DOHH2 (cell line): ENCODE measurements around the gene WFS1.

ENCODE experiments used
- EZH2phosphoT487 ChIP-seq: fragments of 200-600 bp; sonication (generic); IDR thresholded peaks from 2 replicates; pipeline ENCODE4 v1.6.1; 2017; ENCODE audit warnings: borderline replicate concordance, mild to moderate bottlenecking, antibody characterized with exemption, low read length, moderate library complexity, mixed read lengths
- TF ChIP-seq, protein P1 (sequence below): fragments of 200-600 bp; sonication (generic); IDR thresholded peaks from one replicate; pipeline ENCODE4 v1.5.1; 2014; ENCODE audit warnings: antibody characterized with exemption, mild to moderate bottlenecking, low read depth, low read length; ENCODE audit not compliant: poor library complexity, severe bottlenecking

DNA sequence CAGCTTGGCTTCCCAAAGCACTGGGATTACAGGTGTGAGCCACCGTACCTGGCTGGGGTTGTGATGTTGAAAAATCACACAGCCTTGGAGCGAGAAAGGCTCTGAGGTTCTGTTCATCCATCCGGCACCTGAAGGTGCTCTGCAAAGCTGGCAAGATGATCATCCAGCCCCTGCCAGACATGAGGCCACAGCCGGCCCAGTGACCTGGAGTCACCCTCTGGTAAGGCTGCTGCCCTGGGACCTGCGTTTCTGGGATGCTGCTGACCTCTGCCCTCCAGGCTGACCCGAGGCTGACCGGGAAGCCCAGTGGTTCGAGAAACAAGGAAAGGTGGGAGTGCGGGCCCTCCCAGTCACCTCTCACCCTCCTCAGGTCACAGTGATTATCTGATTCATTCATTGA, 13.5 kb upstream of the WFS1 start:
- TF ChIP-seq, protein P1, sequence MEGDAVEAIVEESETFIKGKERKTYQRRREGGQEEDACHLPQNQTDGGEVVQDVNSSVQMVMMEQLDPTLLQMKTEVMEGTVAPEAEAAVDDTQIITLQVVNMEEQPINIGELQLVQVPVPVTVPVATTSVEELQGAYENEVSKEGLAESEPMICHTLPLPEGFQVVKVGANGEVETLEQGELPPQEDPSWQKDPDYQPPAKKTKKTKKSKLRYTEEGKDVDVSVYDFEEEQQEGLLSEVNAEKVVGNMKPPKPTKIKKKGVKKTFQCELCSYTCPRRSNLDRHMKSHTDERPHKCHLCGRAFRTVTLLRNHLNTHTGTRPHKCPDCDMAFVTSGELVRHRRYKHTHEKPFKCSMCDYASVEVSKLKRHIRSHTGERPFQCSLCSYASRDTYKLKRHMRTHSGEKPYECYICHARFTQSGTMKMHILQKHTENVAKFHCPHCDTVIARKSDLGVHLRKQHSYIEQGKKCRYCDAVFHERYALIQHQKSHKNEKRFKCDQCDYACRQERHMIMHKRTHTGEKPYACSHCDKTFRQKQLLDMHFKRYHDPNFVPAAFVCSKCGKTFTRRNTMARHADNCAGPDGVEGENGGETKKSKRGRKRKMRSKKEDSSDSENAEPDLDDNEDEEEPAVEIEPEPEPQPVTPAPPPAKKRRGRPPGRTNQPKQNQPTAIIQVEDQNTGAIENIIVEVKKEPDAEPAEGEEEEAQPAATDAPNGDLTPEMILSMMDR, result no peak
- TF ChIP-seq EZH2phosphoT487, result no peak
